ENCODE data around the gene AIFM3.

GRCh38 chr22:20922141-20922751, 44.8 kb upstream of the AIFM3 start:
- TF ChIP-seq CTCF (conservative IDR thresholded peaks at IDR 0.05), result no peak
- TF ChIP-seq EZH2 (IDR thresholded peaks at IDR 0.05; ENCODE audit: low read depth), result no peak

Measured in PC-9 (cell line).